Measurements from ENCODE around the gene TOP1.

The TOP1 gene

DNA sequence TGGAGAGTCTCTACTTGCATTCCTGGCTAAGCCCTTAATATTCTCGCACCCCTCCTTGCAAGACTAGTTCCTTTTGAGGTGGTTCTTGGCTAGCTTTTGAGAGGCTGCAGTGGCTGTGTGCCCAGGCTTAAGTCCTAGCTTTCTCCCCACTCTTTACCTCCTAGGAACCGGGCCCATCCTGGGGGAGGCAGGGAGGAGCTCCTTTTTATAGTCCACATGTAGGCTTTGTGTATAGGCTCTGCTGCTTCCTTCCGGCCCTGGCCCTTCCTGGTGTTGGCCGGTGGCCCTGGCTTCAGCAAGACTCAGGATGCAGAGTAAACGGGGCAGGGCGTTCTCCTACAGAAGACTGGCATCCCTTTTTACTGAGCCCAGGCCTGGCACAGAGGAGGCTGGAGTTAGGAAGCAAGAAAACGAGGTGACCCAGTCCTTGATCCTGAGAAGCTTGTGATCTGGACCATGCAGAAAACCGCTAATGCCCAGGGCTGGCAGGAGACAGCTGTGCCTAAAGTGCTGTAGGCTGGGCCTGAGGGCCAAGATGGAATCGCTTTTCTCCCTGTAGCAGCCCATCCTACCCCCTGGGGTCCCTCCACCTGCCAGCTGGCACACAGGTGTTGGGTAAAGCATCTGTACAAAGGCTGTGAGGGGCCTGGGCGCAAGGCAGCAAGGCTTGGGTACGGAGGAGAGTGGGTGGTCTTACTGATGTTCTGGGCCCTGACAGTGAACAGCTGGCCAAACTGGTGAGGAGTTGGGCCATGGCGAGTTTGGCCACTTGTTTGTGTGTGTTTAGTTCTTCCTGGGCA, 117.4 kb downstream of the TOP1 start:
- ChIA-PET POLR2A (interaction anchor here (1.3 kb wide), 1 partner anchor 10 kb away, joined by 3 read pairs; no protein-coding TSS in a partner anchor), CTCF (interaction anchor here (0.5 kb wide), 1 partner anchor 13 kb away, joined by 4 read pairs; no protein-coding TSS in a partner anchor)
- no peak for DNase-seq (ENCODE audit: extremely low spot score)
- no peak for TF ChIP-seq ARNT (IDR thresholded peaks at IDR 0.05)
- no peak for TF ChIP-seq BHLHE40 (IDR thresholded peaks at IDR 0.05; ENCODE audit: borderline replicate concordance)
- TF ChIP-seq TARDBP (IDR thresholded peaks at IDR 0.05) = no peak
- no peak for TF ChIP-seq HDGF (IDR thresholded peaks at IDR 0.05; ENCODE audit: borderline replicate concordance)
- TF ChIP-seq FOXM1 (IDR thresholded peaks at IDR 0.05; ENCODE audit: borderline replicate concordance) = no peak
- no peak for TF ChIP-seq L3MBTL2 (conservative IDR thresholded peaks at IDR 0.05)
- TF ChIP-seq FOXA1 (IDR thresholded peaks at IDR 0.05) = no peak
- no peak for TF ChIP-seq NFRKB (IDR thresholded peaks at IDR 0.05)
- no peak for TF ChIP-seq ZNF384 (IDR thresholded peaks at IDR 0.05)
- TF ChIP-seq FOXK2 (IDR thresholded peaks at IDR 0.05) = no peak
- no peak for TF ChIP-seq ELF4 (IDR thresholded peaks at IDR 0.05)
- TF ChIP-seq CTBP1 (IDR thresholded peaks at IDR 0.05; ENCODE audit: borderline replicate concordance) = no peak
- TF ChIP-seq, protein P1, sequence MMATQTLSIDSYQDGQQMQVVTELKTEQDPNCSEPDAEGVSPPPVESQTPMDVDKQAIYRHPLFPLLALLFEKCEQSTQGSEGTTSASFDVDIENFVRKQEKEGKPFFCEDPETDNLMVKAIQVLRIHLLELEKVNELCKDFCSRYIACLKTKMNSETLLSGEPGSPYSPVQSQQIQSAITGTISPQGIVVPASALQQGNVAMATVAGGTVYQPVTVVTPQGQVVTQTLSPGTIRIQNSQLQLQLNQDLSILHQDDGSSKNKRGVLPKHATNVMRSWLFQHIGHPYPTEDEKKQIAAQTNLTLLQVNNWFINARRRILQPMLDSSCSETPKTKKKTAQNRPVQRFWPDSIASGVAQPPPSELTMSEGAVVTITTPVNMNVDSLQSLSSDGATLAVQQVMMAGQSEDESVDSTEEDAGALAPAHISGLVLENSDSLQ (IDR thresholded peaks at IDR 0.05) = no peak
- no peak for TF ChIP-seq LEF1 (IDR thresholded peaks at IDR 0.05; ENCODE audit: borderline replicate concordance)
- TF ChIP-seq SP1 (IDR thresholded peaks at IDR 0.05) = no peak
- TF ChIP-seq SUZ12 (IDR thresholded peaks at IDR 0.05) = no peak

DNA sequence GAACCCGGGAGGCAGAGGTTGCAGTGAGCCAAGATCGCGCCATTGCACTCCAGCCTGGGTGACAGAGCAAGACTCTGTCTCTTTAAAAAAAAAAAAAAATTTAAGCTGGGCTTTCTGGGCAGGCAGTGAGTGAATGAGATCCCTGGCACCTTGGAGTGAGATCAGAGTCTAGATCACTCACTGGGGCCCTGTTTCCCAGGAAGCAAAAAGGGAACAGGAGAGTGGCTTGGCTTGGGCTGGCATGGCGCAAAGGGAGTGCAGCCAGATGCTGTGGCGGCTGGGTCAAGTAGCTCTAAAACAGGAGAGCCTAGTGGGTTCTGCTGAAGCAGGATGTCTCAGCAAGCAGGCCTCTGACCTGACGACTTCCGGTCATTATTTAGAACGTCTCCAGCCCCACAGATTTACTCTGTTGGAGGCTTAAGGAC, 119.2 kb downstream of the TOP1 start:
- no peak for TF ChIP-seq ELF4 (IDR thresholded peaks at IDR 0.05)
- TF ChIP-seq BHLHE40 (IDR thresholded peaks at IDR 0.05; ENCODE audit: borderline replicate concordance) = no peak
- peak; percentile 41; the same call in 1 of the 2 replicates for TF ChIP-seq ZNF384 (IDR thresholded peaks at IDR 0.05)
- ChIA-PET CTCF (interaction anchor here (1.2 kb wide), 1 partner anchor 13 kb away, joined by 6 read pairs; no protein-coding TSS in a partner anchor), POLR2A (interaction anchor here (1.0 kb wide), 1 partner anchor 10 kb away, joined by 3 read pairs; the partner anchor contains the start of gene PLCG1)
- DNase-seq (ENCODE audit: extremely low spot score) = no peak

DNA sequence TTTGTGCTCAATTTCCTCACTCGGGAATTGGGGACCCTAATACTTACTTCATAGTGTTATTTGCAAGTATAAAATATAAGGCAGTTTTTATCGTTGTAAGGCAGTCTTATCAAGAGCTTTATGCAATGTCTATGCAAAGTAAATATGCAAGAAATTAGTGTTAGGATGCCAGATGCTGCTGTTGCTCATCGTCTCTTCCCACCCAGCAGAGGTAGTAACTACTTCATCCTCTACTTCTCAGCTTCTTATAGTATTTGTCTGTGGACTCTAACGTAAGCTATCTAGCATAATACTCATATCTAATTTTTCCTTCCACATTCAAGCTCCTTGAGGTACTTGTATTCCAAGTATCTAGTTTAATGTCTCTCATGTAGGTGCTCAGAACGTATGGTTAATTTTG, 120.3 kb downstream of the TOP1 start:
- ChIA-PET POLR2A (no interaction called here), CTCF (interaction anchor here (0.9 kb wide), 1 partner anchor 14 kb away, joined by 4 read pairs; no protein-coding TSS in a partner anchor)
- TF ChIP-seq, protein P1 (IDR thresholded peaks at IDR 0.05) = no peak
- TF ChIP-seq BHLHE40 (IDR thresholded peaks at IDR 0.05; ENCODE audit: borderline replicate concordance) (no peak), SUZ12 (IDR thresholded peaks at IDR 0.05) (no peak), HDGF (IDR thresholded peaks at IDR 0.05; ENCODE audit: borderline replicate concordance) (no peak), FOXK2 (IDR thresholded peaks at IDR 0.05) (no peak), ELF4 (IDR thresholded peaks at IDR 0.05) (no peak), CTBP1 (IDR thresholded peaks at IDR 0.05; ENCODE audit: borderline replicate concordance) (no peak), L3MBTL2 (conservative IDR thresholded peaks at IDR 0.05) (no peak), LEF1 (IDR thresholded peaks at IDR 0.05; ENCODE audit: borderline replicate concordance) (no peak), FOXM1 (IDR thresholded peaks at IDR 0.05; ENCODE audit: borderline replicate concordance) (no peak), ZNF384 (IDR thresholded peaks at IDR 0.05) (no peak), TARDBP (IDR thresholded peaks at IDR 0.05) (no peak), ARNT (IDR thresholded peaks at IDR 0.05) (no peak)
- no peak for DNase-seq (ENCODE audit: extremely low spot score)

DNA sequence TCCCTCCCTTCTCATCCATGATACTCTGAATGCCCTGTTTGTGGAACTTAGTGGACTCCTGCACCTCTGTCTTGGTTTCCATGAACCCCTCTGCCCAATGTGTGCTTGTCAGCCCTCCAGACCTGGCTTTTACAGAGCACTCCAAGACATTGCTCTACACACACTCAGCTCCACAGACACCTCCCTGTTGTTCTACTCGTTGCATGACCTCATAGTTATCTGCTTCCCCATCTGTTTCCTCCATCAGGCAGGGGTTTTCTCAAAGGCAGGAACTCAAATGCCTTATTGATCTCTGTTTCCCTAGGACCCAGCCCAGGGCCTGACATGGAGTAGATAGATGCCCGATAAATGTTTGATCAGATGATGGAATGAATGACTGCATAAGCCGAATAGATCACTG, 122.0 kb downstream of the TOP1 start:
- CTCF ChIA-PET = interaction anchor here (1.9 kb wide), 1 partner anchor 15 kb away, joined by 6 read pairs; no protein-coding TSS in a partner anchor
- DNase-seq (ENCODE audit: extremely low spot score) = no peak
- POLR2A ChIA-PET = no interaction called here
- no peak for TF ChIP-seq FOXK2 (IDR thresholded peaks at IDR 0.05)
- no peak for TF ChIP-seq FOXA1 (IDR thresholded peaks at IDR 0.05)
- no peak for TF ChIP-seq LEF1 (IDR thresholded peaks at IDR 0.05; ENCODE audit: borderline replicate concordance)
- no peak for TF ChIP-seq ZNF384 (IDR thresholded peaks at IDR 0.05)
- TF ChIP-seq SUZ12 (IDR thresholded peaks at IDR 0.05) = no peak
- no peak for TF ChIP-seq BHLHE40 (IDR thresholded peaks at IDR 0.05; ENCODE audit: borderline replicate concordance)
- no peak for TF ChIP-seq FOXM1 (IDR thresholded peaks at IDR 0.05; ENCODE audit: borderline replicate concordance)
- TF ChIP-seq TARDBP (IDR thresholded peaks at IDR 0.05) = no peak
- no peak for TF ChIP-seq ELF4 (IDR thresholded peaks at IDR 0.05)
- TF ChIP-seq ARNT (IDR thresholded peaks at IDR 0.05) = no peak
- no peak for TF ChIP-seq L3MBTL2 (conservative IDR thresholded peaks at IDR 0.05)
- no peak for TF ChIP-seq SP1 (IDR thresholded peaks at IDR 0.05)
- no peak for TF ChIP-seq CTBP1 (IDR thresholded peaks at IDR 0.05; ENCODE audit: borderline replicate concordance)
- TF ChIP-seq NFRKB (IDR thresholded peaks at IDR 0.05) = no peak
- no peak for TF ChIP-seq HDGF (IDR thresholded peaks at IDR 0.05; ENCODE audit: borderline replicate concordance)
- TF ChIP-seq, protein P1 (IDR thresholded peaks at IDR 0.05) = no peak

DNA sequence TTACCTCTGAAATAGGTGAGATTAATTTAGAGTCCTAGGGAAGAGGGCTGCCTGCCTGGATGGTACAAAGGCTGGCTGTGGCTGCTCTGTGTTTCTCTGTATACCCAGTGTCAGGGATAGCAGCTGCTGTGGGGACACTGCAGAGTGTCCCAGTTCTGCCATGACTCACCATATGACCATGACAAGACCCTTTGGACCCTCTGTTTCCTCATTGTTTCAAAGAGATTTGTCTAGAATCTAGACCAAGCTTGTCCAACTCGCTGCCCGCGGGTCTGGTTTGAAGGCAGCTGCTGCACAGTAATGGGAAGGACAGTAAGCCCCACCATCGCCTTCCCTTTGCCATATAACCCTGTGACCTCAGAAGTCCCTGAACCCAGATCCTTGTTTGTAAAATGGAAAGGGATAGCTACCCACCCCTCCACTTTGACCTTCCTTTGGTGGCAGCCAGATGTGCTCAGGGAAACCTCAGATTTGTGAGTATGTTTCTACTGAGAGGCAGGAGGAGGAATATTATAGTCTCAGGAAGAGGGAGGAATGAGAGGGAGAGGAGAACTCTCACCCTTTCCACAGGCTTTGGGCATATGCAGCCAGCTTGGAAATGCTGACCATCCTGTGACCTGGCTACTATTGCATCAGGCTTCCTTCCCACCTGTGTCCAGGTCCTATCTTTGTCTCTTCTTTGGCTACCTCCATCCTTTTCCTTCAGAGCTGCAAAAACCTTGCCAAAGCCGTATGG, 122.7 kb downstream of the TOP1 start:
- POLR2A ChIA-PET = no interaction called here
- no peak for DNase-seq (ENCODE audit: extremely low spot score)
- no peak for TF ChIP-seq FOXK2 (IDR thresholded peaks at IDR 0.05)
- TF ChIP-seq LEF1 (IDR thresholded peaks at IDR 0.05; ENCODE audit: borderline replicate concordance) = no peak
- TF ChIP-seq, protein P1 (IDR thresholded peaks at IDR 0.05) = no peak
- TF ChIP-seq BHLHE40 (IDR thresholded peaks at IDR 0.05; ENCODE audit: borderline replicate concordance) = no peak
- TF ChIP-seq ARNT (IDR thresholded peaks at IDR 0.05) = no peak
- no peak for TF ChIP-seq TARDBP (IDR thresholded peaks at IDR 0.05)
- TF ChIP-seq SP1 (IDR thresholded peaks at IDR 0.05) = no peak
- TF ChIP-seq ELF4 (IDR thresholded peaks at IDR 0.05) = no peak
- no peak for TF ChIP-seq HDGF (IDR thresholded peaks at IDR 0.05; ENCODE audit: borderline replicate concordance)
- TF ChIP-seq L3MBTL2 (conservative IDR thresholded peaks at IDR 0.05) = no peak
- TF ChIP-seq NFRKB (IDR thresholded peaks at IDR 0.05) = no peak
- TF ChIP-seq FOXM1 (IDR thresholded peaks at IDR 0.05; ENCODE audit: borderline replicate concordance) = no peak
- no peak for TF ChIP-seq CTBP1 (IDR thresholded peaks at IDR 0.05; ENCODE audit: borderline replicate concordance)
- TF ChIP-seq FOXA1 (IDR thresholded peaks at IDR 0.05) = no peak
- TF ChIP-seq ZNF384 (IDR thresholded peaks at IDR 0.05) = no peak
- no peak for TF ChIP-seq SUZ12 (IDR thresholded peaks at IDR 0.05)
- CTCF ChIA-PET = interaction anchor here (1.9 kb wide), 1 partner anchor 16 kb away, joined by 6 read pairs; no protein-coding TSS in a partner anchor
